CD14-positive monocyte (primary cell): ENCODE data around the gene TRAPPC4. TPM values are rescaled to one million over a fixed set of nuclear protein-coding genes. Genes with fewer than 3 reads are reported as not detected.

Source experiments
- DNase-seq, 3 donors: peaks; one replicate each; pipeline ENCODE4 v3.0.0-alpha.2; 2011 to 2022
- H2AFZ ChIP-seq: 2 replicates; pipeline ENCODE4 v1.6.0; 2012; ENCODE audit warnings: mild to moderate bottlenecking, low read depth, low read length, inconsistent platforms; ENCODE audit not compliant: insufficient read depth, poor library complexity, severe bottlenecking
- H3K27ac ChIP-seq, 2 donors: 1 replicate in 1 of 2; 2 replicates in 1 of 2; pipeline ENCODE4 v1.5.1; 2012 to 2013; ENCODE audit warnings: low read length in 2 of 2, control low read depth in 1 of 2, inconsistent platforms in 1 of 2, low read depth in 1 of 2, mild to moderate bottlenecking in 1 of 2
- H3K27me3 ChIP-seq, 2 donors: one replicate each; pipeline versions ENCODE4 v1.6.0 to v1.6.1; 2011 to 2013; ENCODE audit warnings: low read length in 2 of 2; ENCODE audit not compliant: control insufficient read depth in 2 of 2, insufficient read depth in 2 of 2
- H3K36me3 ChIP-seq, 2 donors: replicated peaks in 1 of 2; 1 replicate in 1 of 2; 2 replicates in 1 of 2; pipeline versions ENCODE4 v1.5.1 to v1.6.1; 2012 to 2013; ENCODE audit warnings: low read length in 2 of 2, control low read depth in 1 of 2, inconsistent platforms in 1 of 2, mild to moderate bottlenecking in 1 of 2; ENCODE audit not compliant: insufficient read depth in 2 of 2, control insufficient read depth in 1 of 2
- H3K4me1 ChIP-seq, 2 donors: 1 replicate in 1 of 2; 2 replicates in 1 of 2; pipeline versions ENCODE4 v1.5.1 to v1.6.1; 2012 to 2013; ENCODE audit warnings: low read length in 2 of 2, control low read depth in 1 of 2, inconsistent platforms in 1 of 2, mild to moderate bottlenecking in 1 of 2, moderate library complexity in 1 of 2; ENCODE audit not compliant: insufficient read depth in 2 of 2, control insufficient read depth in 1 of 2
- H3K4me2 ChIP-seq: replicated peaks from 2 replicates; pipeline ENCODE3; 2012; ENCODE audit warnings: low read length, moderate library complexity, mild to moderate bottlenecking; ENCODE audit not compliant: poor library complexity, severe bottlenecking; ENCODE audit errors: extremely low read depth
- H3K4me3 ChIP-seq, 3 experiments: fragments of 200-600 bp in 1 of 3; sonication (generic) in 1 of 3; replicated peaks in 1 of 3; 1 replicate in 2 of 3; 2 replicates in 1 of 3; pipeline ENCODE4 v1.5.1; 2011 to 2013; ENCODE audit warnings: low read length in 3 of 3, mild to moderate bottlenecking in 3 of 3, control low read depth in 2 of 3, low read depth in 2 of 3, inconsistent platforms in 1 of 3, moderate library complexity in 1 of 3
- H3K79me2 ChIP-seq: 2 replicates; pipeline ENCODE4 v1.6.0; 2012; ENCODE audit warnings: mild to moderate bottlenecking, control low read depth, inconsistent platforms, low read length, moderate library complexity; ENCODE audit not compliant: insufficient read depth
- H3K9ac ChIP-seq: 2 replicates; pipeline ENCODE4 v1.6.0; 2017; ENCODE audit warnings: low read length, mild to moderate bottlenecking; ENCODE audit not compliant: insufficient read depth, poor library complexity, severe bottlenecking
- H3K9me3 ChIP-seq, 2 donors: replicated peaks in 1 of 2; 1 replicate in 1 of 2; 2 replicates in 1 of 2; pipeline versions ENCODE4 v1.5.1 to v1.6.1; 2012 to 2013; ENCODE audit warnings: low read length in 2 of 2, control low read depth in 1 of 2; ENCODE audit not compliant: control insufficient read depth in 1 of 2, insufficient read depth in 1 of 2
- H4K20me1 ChIP-seq: 2 replicates; pipeline ENCODE4 v1.6.0; 2012; ENCODE audit warnings: mild to moderate bottlenecking, low read length, control low read depth, moderate library complexity; ENCODE audit not compliant: insufficient read depth
- H3K27ac Mint-ChIP-seq, 7 donors: one replicate each; pipeline ENCODE4 v1.8.0; 2020; ENCODE audit warnings: mild to moderate bottlenecking in 7 of 7, mixed read lengths in 7 of 7, moderate library complexity in 6 of 7, inconsistent platforms in 2 of 7
- H3K27me3 Mint-ChIP-seq, 3 donors: one replicate each; pipeline ENCODE4 v1.8.0; 2021 to 2022; ENCODE audit warnings: low read depth in 3 of 3, mild to moderate bottlenecking in 3 of 3, mixed read lengths in 3 of 3, moderate library complexity in 3 of 3, inconsistent platforms in 1 of 3
- H3K36me3 Mint-ChIP-seq, 2 donors: one replicate each; pipeline ENCODE4 v1.8.0; 2020; ENCODE audit warnings: mixed read lengths in 2 of 2, inconsistent platforms in 1 of 2, mild to moderate bottlenecking in 1 of 2
- H3K4me1 Mint-ChIP-seq: one replicate; pipeline ENCODE4 v1.8.0; 2020; ENCODE audit warnings: mild to moderate bottlenecking, mixed read lengths
- H3K4me3 Mint-ChIP-seq, 2 donors: one replicate each; pipeline ENCODE4 v1.8.0; 2020; ENCODE audit warnings: mild to moderate bottlenecking in 2 of 2, mixed read lengths in 2 of 2, moderate library complexity in 1 of 2
- H3K9me3 Mint-ChIP-seq, 7 donors: one replicate each; pipeline ENCODE4 v1.8.0; 2020 to 2022; ENCODE audit warnings: mixed read lengths in 7 of 7, mild to moderate bottlenecking in 6 of 7, moderate library complexity in 6 of 7, inconsistent platforms in 2 of 7
- WGBS: methylation state at CpG from one replicate; pipeline ENCODE4 v1.1.5; 2013; ENCODE audit warnings: missing lambda C conversion rate; ENCODE audit not compliant: insufficient coverage; 5-methylcytosine and 5-hydroxymethylcytosine counted together
- intact Hi-C, 2 donors: fragments of 100-400 bp; cut with micrococcal nuclease; formaldehyde crosslinking; loops; one replicate each; pipeline versions ENCODE4 v1.15.0 to v1.15.1; 2023
- polyA plus RNA-seq, 3 donors: library from polyadenylated mRNA; depleted of rRNA in 1 of 3; unstranded in 2 of 3; stranded (reverse) in 1 of 3; fragments of 300-500 nt in 2 of 3; fragments of >200 nt in 1 of 3; fragmentation: Illumina TruSeq in 2 of 3; gene quantifications; 1 replicate in 2 of 3; 2 replicates in 1 of 3; pipeline ENCODE4 v1.2.3, GENCODE V29; 2012 to 2021
- TF ChIP-seq, protein P1 (sequence below): fragments of 200-600 bp; IDR thresholded peaks from one replicate; pipeline ENCODE4 v1.8.0; 2022; ENCODE audit warnings: antibody characterized with exemption, mild to moderate bottlenecking

TRAPPC4 gene
- polyA plus RNA-seq, 3 donors, result 46.9 to 54.5 (median 50.0) TPM

DNA sequence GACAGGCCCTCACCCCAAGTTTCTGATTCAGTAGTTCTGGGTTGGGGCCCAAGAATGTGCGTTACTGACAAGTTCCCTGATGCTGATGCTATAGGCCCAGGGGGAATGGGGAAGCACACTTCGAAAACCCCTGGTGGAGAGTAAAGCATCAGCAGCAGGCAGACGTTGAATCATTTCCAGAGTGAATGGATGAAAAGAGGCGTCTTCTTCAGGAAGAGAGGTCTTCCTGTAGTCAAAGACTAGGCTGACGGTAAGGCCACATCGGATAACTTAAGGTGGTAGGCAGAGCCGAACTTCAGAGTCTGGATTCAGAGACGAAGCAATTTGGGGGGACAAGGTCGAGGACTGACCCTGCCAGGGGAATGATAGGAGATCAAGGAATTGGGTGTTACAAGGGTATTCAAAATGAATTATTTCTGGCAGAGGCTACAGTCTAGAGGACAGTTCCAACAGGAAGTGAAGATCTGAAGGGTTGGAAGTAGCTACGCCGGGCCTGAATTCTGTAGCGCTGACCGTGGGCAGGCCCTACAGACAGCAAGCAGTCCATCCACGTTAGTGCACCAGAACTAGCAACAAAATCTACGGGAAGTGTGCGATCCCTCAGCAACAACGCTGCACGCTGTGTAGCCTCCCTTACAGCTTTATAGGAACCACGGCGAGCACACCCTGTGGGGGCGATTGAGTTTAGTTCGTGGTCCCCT is 21.5 kb upstream of the TRAPPC4 start:
- H3K79me2 ChIP-seq, result peaks cover 34% of the 10 kb centered on the region
- no peaks in the 10 kb centered on the region for H4K20me1 ChIP-seq
- 7% methylated on average over 20 of the region's 22 CpGs for WGBS
- peaks cover 27% of the 10 kb centered on the region for H3K4me1 Mint-ChIP-seq
- peak overlapping the region; percentile 99 for H3K4me2 ChIP-seq
- peak overlapping the region; percentile 65 to 87 (median 82) for H3K4me3 ChIP-seq
- H3K27me3 Mint-ChIP-seq, result peaks cover 0 to 2% (median 0%) of the 10 kb centered on the region in 3 donors
- no peaks in the 10 kb centered on the region for H3K9me3 ChIP-seq
- H3K4me3 Mint-ChIP-seq, result peak overlapping the region; percentile 95 to 97
- intact Hi-C loops, result loop anchor here in 1 of 2 donors (5.0 kb wide), 1 partner anchor 35 kb away; the partner anchor contains the start of gene SLC37A4
- H2AFZ ChIP-seq, result peak overlapping the region; percentile 95
- peaks cover 17 to 29% of the 10 kb centered on the region in 2 donors for H3K36me3 ChIP-seq
- H3K27ac ChIP-seq, result peak overlapping the region in 1 of 2 donors; percentile 87
- peak overlapping the region; percentile 87 to 95 (median 89) for H3K27ac Mint-ChIP-seq
- H3K9me3 Mint-ChIP-seq, result peaks cover 0 to 3% (median 0%) of the 10 kb centered on the region in 7 donors
- TF ChIP-seq, protein P1, sequence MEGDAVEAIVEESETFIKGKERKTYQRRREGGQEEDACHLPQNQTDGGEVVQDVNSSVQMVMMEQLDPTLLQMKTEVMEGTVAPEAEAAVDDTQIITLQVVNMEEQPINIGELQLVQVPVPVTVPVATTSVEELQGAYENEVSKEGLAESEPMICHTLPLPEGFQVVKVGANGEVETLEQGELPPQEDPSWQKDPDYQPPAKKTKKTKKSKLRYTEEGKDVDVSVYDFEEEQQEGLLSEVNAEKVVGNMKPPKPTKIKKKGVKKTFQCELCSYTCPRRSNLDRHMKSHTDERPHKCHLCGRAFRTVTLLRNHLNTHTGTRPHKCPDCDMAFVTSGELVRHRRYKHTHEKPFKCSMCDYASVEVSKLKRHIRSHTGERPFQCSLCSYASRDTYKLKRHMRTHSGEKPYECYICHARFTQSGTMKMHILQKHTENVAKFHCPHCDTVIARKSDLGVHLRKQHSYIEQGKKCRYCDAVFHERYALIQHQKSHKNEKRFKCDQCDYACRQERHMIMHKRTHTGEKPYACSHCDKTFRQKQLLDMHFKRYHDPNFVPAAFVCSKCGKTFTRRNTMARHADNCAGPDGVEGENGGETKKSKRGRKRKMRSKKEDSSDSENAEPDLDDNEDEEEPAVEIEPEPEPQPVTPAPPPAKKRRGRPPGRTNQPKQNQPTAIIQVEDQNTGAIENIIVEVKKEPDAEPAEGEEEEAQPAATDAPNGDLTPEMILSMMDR, result peak; percentile 41
- DNase-seq, result peak; percentile 51 to 76 (median 55)
- peaks cover 24 to 34% of the 10 kb centered on the region in 2 donors for H3K36me3 Mint-ChIP-seq
- no peaks in the 10 kb centered on the region for H3K27me3 ChIP-seq
- H3K9ac ChIP-seq, result peak overlapping the region; percentile 24
- H3K4me1 ChIP-seq, result peaks cover 19 to 23% of the 10 kb centered on the region in 2 donors

DNA sequence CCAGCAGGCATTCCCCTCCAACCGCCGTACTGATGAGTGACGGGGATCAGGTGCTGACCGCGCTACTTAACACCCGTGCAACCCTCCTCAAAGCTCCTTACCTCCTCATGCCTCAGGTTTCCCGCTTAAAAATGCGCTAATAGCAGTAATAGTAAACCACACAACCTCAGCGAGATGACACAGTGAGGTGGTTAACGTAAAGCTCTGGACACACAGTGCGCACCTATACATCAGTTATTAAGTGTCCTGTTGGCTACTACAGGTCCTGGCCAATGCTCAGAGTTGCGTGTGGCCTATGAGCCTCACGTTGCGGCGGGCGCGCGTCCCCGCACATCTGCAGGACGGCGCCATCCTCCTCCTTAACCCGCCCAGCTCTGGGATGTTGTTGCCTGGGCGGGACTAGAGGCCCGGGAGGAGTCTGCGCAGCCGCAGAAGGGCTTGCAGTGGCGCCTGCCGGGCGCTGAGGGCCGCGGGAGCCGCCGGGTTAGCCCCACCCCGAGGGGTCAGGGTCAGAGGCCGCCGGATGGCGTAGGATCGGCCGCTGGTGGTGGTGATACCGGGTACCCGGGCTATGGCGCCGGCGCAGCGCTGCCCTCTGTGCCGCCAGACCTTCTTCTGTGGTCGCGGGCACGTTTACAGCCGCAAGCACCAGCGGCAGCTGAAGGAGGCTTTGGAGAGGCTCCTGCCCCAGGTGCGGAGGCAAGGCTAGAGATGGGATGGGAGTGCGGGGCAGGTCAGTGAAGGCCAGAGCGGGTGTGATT is 20.8 kb upstream of the TRAPPC4 start, which contains the start of gene CENATAC:
CENATAC (plus strand) TSS at position 512 of the 761 bp plus-strand sequence; CDS start at position 572, 60 bp downstream.
- Histone ChIP-seq H3K4me1 (peaks cover 19 to 23% of the 10 kb centered on the region in 2 donors), H2AFZ (peak within 1 kb of the TSS; percentile 95), H3K27me3 (no peaks in the 10 kb centered on the region), H3K36me3 (peaks cover 24 to 36% of the 10 kb centered on the region in 2 donors), H3K27ac (peak within 1 kb of the TSS; percentile 37 to 87), H3K79me2 (peaks cover 34% of the 10 kb centered on the region), H3K9me3 (no peaks in the 10 kb centered on the region), H3K4me3 (peak within 1 kb of the TSS; percentile 65 to 87 (median 82)), H4K20me1 (no peaks in the 10 kb centered on the region), H3K9ac (peak within 1 kb of the TSS; percentile 89), H3K4me2 (peak within 1 kb of the TSS; percentile 99)
- WGBS, result under 1% methylated on average over 54 of the region's 54 CpGs
- H3K4me1 Mint-ChIP-seq, result peaks cover 25% of the 10 kb centered on the region
- H3K4me3 Mint-ChIP-seq, result peak within 1 kb of the TSS; percentile 95 to 97
- intact Hi-C loops, result loop anchor here (1.0 to 5.0 kb wide), 3 partner anchors 18 to 34 kb away; partner anchors contain the start of gene SLC37A4 (in 1 of the 2)
- peaks cover 0 to 2% (median 0%) of the 10 kb centered on the region in 3 donors for H3K27me3 Mint-ChIP-seq
- no peaks in the 10 kb centered on the region for H3K9me3 Mint-ChIP-seq
- DNase-seq, result peak; percentile 91 to 95 (median 93)
- TF ChIP-seq, protein P1, result no peak
- H3K27ac Mint-ChIP-seq, result peak within 1 kb of the TSS; percentile 92 to 97 (median 95)
- peaks cover 30 to 42% of the 10 kb centered on the region in 2 donors for H3K36me3 Mint-ChIP-seq
